NCI-H2081 treated with DMSO at 0.1 percent for 48 hours (cell line): ENCODE measurements around the gene RGL1.

Source experiments
- DNase-seq: peaks from one replicate; lab custom pipeline; 2025; lab: John Stamatoyannopoulos, UW

Gene RGL1

GRCh38 chr1:183916574-183916973 lies 111.7 kb downstream of the RGL1 start:
- DNase-seq = no peak

GRCh38 chr1:183918589-183918988 lies 113.7 kb downstream of the RGL1 start:
- DNase-seq = no peak

GRCh38 chr1:183920651-183921050 lies 115.7 kb downstream of the RGL1 start:
- no peak for DNase-seq

- no peak for DNase-seq
These were observed 117.3 kb downstream of the RGL1 start for GRCh38 chr1:183922197-183922596.

GRCh38 chr1:183925947-183926346 lies 121.0 kb downstream of the RGL1 start:
- DNase-seq = no peak

GRCh38 chr1:183926983-183927382 lies 122.1 kb downstream of the RGL1 start:
- DNase-seq = no peak

GRCh38 chr1:183931646-183932271 lies 126.8 kb downstream of the RGL1 start:
- DNase-seq = no peak

GRCh38 chr1:183932412-183932811 lies 127.5 kb downstream of the RGL1 start:
- no peak for DNase-seq

GRCh38 chr1:183933528-183934179 lies 128.7 kb downstream of the RGL1 start:
- DNase-seq = no peak

- no peak for DNase-seq
These were observed 129.4 kb downstream of the RGL1 start for GRCh38 chr1:183934314-183934713.

GRCh38 chr1:183936009-183936408 lies 131.1 kb downstream of the RGL1 start:
- no peak for DNase-seq

GRCh38 chr1:183936791-183937190 lies 131.9 kb downstream of the RGL1 start:
- no peak for DNase-seq

- DNase-seq = no peak
These were observed 132.7 kb downstream of the RGL1 start for GRCh38 chr1:183937611-183938010.

GRCh38 chr1:183941001-183941400 lies 136.1 kb downstream of the RGL1 start:
- DNase-seq = no peak

GRCh38 chr1:183942933-183943693 lies 138.2 kb downstream of the RGL1 start:
- DNase-seq = no peak

- DNase-seq = no peak
These were observed 140.8 kb downstream of the RGL1 start for GRCh38 chr1:183945428-183946319.

GRCh38 chr1:183946320-183946613 lies 141.3 kb downstream of the RGL1 start:
- DNase-seq = no peak

- DNase-seq = no peak
These were observed 143.1 kb downstream of the RGL1 start for GRCh38 chr1:183947988-183948387.

GRCh38 chr1:183952101-183952500 lies 147.2 kb downstream of the RGL1 start:
- no peak for DNase-seq

- no peak for DNase-seq
These were observed 148.1 kb downstream of the RGL1 start for GRCh38 chr1:183953031-183953430.

- DNase-seq = no peak
These were observed 149.6 kb downstream of the RGL1 start for GRCh38 chr1:183954496-183954895.

GRCh38 chr1:183956559-183957188 lies 151.8 kb downstream of the RGL1 start:
- DNase-seq = no peak
